Neural progenitor cell (in vitro differentiated cells): ENCODE results near the gene CYP3A4.

Experiments used
- EZH2 ChIP-seq: fragments of 200-600 bp; sonication (generic); IDR thresholded peaks from 2 replicates; pipeline ENCODE4 v1.6.1; 2017; ENCODE audit warnings: antibody characterized with exemption, mild to moderate bottlenecking, moderate library complexity
- TF ChIP-seq, protein P1 (sequence below): fragments of 200-600 bp; sonication (generic); IDR thresholded peaks from 2 replicates; pipeline ENCODE4 v1.5.1; 2017; ENCODE audit warnings: antibody characterized with exemption, mild to moderate bottlenecking

DNA sequence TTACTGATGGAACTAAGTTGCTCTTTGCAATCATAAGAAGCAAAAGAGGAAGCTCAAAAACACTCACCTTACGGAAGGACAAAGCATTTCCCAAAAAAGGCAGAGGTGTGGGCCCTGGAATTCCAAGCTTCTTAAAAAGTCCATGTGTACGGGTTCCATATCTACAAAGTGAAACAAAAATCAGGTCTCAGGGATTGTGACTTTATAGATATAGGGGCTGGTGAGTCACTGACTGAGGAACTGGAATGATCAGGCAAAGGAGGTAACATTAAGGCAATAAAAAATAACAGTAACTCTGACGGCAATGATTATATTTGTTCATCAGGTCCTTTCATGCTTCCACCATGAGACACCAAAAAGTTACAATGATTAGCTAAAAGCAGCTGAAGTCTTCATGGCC is 53.0 kb downstream of the CYP3A4 start:
- TF ChIP-seq, protein P1, sequence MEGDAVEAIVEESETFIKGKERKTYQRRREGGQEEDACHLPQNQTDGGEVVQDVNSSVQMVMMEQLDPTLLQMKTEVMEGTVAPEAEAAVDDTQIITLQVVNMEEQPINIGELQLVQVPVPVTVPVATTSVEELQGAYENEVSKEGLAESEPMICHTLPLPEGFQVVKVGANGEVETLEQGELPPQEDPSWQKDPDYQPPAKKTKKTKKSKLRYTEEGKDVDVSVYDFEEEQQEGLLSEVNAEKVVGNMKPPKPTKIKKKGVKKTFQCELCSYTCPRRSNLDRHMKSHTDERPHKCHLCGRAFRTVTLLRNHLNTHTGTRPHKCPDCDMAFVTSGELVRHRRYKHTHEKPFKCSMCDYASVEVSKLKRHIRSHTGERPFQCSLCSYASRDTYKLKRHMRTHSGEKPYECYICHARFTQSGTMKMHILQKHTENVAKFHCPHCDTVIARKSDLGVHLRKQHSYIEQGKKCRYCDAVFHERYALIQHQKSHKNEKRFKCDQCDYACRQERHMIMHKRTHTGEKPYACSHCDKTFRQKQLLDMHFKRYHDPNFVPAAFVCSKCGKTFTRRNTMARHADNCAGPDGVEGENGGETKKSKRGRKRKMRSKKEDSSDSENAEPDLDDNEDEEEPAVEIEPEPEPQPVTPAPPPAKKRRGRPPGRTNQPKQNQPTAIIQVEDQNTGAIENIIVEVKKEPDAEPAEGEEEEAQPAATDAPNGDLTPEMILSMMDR, result no peak
- TF ChIP-seq EZH2, result no peak
